ENCODE results near the gene USF2. TPM values are rescaled to one million over a fixed set of nuclear protein-coding genes. Genes with fewer than 3 reads are reported as not detected.
A peak's percentile ranks its signal among the peaks of the same experiment; 100 is the strongest.

Gene USF2
- total and polyA plus RNA-seq, 7 experiments from 2014 or later: 6.8 to 256 (median 218) TPM

DNA sequence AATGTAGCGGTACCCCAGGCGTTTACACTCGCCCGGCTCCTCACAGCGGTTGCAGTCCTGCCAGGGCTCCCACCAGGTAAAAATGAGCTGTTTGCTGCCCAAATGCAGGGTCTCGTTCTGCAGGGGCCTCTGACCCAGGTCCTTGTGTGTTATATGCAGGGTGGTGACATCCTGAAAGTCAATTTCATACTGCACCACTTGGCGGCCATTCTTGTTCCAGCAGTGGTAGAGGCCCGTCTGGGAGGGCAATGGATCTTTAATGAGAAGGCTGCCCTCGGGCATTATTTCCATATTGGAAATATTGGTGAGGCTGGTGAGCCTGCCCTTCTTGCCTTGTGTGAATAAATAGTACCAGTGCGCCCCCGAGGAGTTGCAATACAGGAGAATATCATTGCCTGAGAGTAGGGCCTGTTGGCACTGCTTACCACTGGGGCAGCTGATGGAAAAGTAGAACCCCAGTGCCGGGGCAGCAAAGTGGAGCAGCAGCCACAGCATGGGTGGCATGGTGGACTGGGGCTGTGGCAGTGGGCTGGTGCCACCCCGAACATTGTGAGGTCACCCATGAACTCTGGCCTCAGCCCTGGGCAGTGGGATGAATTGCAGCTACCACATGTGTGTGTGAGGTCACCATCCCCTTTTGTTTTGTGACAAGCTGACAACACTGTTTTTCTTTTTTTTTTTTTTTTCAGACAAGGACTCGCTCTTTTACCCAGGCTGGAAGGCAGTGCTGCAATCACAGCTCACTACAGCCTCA, 40.4 kb upstream of the USF2 start, which contains the start of gene FAM187B:
FAM187B (minus strand) TSS at position 563 of the 754 bp plus-strand sequence; CDS start at position 504, 59 bp downstream.
- Mint-ChIP-seq H3K4me3 (no peak within 1 kb of the TSS), H3K27me3 (peaks cover 0 to 7% (median 0%) of the 10 kb centered on the region in 5 donors), H3K27ac (peak within 1 kb of the TSS in 3 of 9 donors; percentile 15 to 77 (median 42)), H3K4me1 (peaks cover 8 to 22% (median 16%) of the 10 kb centered on the region in 7 donors), H3K36me3 (no peaks in the 10 kb centered on the region), H3K9me3 (no peaks in the 10 kb centered on the region)
- H3K4me3 ChIP-seq (ENCODE audit: low read length): no peak within 1 kb of the TSS
- ATAC-seq (no peak), DNase-seq (peak in 1 of 9 donors; percentile 6)
- peaks cover 0 to 8% of the 10 kb centered on the region in 2 donors for H3K4me1 ChIP-seq (ENCODE audit: control insufficient read depth in 2 of 2, insufficient read depth in 2 of 2, low read length in 2 of 2)
- H3K9me3 ChIP-seq (ENCODE audit: control insufficient read depth in 2 of 3, low read length in 3 of 3): no peaks in the 10 kb centered on the region
- intact Hi-C loops (cut with micrococcal nuclease): no loop called here
- H3K27me3 ChIP-seq (ENCODE audit: control insufficient read depth in 2 of 2, insufficient read depth in 2 of 2, low read length in 2 of 2): no peaks in the 10 kb centered on the region
- POLR2A ChIA-PET: interaction anchor here (0.9 kb wide), 1 partner anchor 11 kb away, joined by 3 read pairs; no protein-coding TSS in a partner anchor
- CTCF ChIA-PET: no interaction called here
- H3K27ac ChIP-seq (ENCODE audit: low read depth, low read length): no peak within 1 kb of the TSS
- no peaks in the 10 kb centered on the region for H3K36me3 ChIP-seq (ENCODE audit: control insufficient read depth in 2 of 3, insufficient read depth in 3 of 3, low read length in 3 of 3)

DNA sequence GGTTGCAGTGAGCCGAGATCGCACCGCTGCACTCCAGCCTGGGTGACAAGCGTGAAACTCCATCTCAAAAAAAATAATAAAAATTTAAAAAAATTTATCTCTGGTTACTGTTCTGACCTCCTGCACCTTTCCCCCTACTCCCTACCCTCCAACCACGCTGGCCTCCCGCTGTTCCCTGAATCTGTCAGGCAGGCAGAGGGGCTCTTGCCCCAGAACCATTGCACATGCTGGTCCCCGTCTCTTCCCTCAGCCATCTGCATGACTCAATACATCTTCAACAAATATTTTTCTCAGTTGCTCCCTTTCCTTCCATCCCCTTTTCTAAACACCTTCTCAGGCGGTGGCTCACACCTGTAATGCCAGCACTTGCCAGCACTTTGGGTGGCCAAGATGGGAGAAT, 39.2 kb upstream of the USF2 start:
- Mint-ChIP-seq H3K4me3 (no peak overlapping the region), H3K9me3 (no peaks in the 10 kb centered on the region), H3K4me1 (peaks cover 8 to 15% (median 9%) of the 10 kb centered on the region in 7 donors), H3K27me3 (peaks cover 0 to 7% (median 0%) of the 10 kb centered on the region in 5 donors), H3K27ac (peak overlapping the region in 1 of 9 donors; percentile 76), H3K36me3 (no peaks in the 10 kb centered on the region)
- CTCF ChIA-PET: interaction anchor here (0.6 kb wide), 1 partner anchor 116 kb away, joined by 4 read pairs; no protein-coding TSS in a partner anchor
- no peak for ATAC-seq
- peak in 1 of 9 donors; percentile 9 for DNase-seq
- no peaks in the 10 kb centered on the region for H3K27me3 ChIP-seq (ENCODE audit: control insufficient read depth in 2 of 2, insufficient read depth in 2 of 2, low read length in 2 of 2)
- H3K4me3 ChIP-seq (ENCODE audit: low read length): no peak overlapping the region
- POLR2A ChIA-PET: interaction anchor here (0.9 kb wide), 1 partner anchor 10 kb away, joined by 3 read pairs; no protein-coding TSS in a partner anchor
- no peaks in the 10 kb centered on the region for H3K9me3 ChIP-seq (ENCODE audit: control insufficient read depth in 2 of 3, low read length in 3 of 3)
- H3K4me1 ChIP-seq (ENCODE audit: control insufficient read depth in 2 of 2, insufficient read depth in 2 of 2, low read length in 2 of 2): no peaks in the 10 kb centered on the region
- intact Hi-C loops (cut with micrococcal nuclease): no loop called here
- H3K36me3 ChIP-seq (ENCODE audit: control insufficient read depth in 2 of 3, insufficient read depth in 3 of 3, low read length in 3 of 3): no peaks in the 10 kb centered on the region
- no peak overlapping the region for H3K27ac ChIP-seq (ENCODE audit: low read depth, low read length)

DNA sequence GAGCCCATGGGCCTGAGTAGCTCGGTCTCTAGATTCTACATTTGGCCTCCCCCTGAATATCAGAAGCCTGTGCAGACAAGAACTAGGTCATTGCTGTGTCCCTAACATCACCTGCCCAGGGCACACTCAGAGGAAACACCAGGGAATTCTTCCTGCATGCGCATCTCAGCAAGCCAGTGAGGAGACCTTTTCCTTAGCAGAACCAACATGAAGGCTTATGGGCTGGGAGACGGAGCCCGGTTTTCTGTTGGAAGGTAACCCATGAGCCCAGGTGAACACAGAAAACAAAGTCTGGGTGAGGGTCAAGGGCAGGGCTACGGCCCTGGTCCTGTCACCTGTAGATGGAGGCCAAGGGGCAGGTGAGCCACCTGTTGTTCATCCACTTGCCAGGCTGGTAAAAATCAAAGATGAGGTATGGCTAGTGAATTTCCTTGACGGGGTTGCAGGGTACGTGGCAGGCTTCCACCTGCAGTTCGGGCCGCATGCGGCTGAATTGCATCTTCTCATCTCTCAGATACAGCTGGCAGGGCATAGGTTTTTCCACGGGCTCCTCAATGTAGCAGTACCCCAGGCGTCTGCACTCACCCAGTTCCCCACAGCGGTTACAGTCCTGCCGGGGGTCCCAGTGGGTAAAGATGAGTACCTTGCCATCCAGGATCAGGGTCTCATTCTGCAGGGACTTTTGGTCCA, 36.7 kb upstream of the USF2 start:
- POLR2A ChIA-PET: interaction anchor here (0.9 to 1.4 kb wide), 3 partner anchors 19 to 69 kb away, joined by 3 read pairs; no protein-coding TSS in a partner anchor
- peaks cover 0 to 4% (median 0%) of the 10 kb centered on the region in 5 donors for H3K36me3 Mint-ChIP-seq
- H3K27ac Mint-ChIP-seq: peak overlapping the region in 2 of 9 donors; percentile 27 to 28
- H3K27me3 Mint-ChIP-seq: peaks cover 0 to 7% (median 0%) of the 10 kb centered on the region in 5 donors
- DNase-seq (peak in 1 of 9 donors; percentile 15), ATAC-seq (no peak)
- H3K4me1 Mint-ChIP-seq: peaks cover 0 to 11% (median 7%) of the 10 kb centered on the region in 7 donors
- Histone ChIP-seq H3K4me3 (ENCODE audit: low read length) (no peak overlapping the region), H3K9me3 (ENCODE audit: control insufficient read depth in 2 of 3, low read length in 3 of 3) (no peaks in the 10 kb centered on the region), H3K27ac (ENCODE audit: low read depth, low read length) (no peak overlapping the region), H3K27me3 (ENCODE audit: control insufficient read depth in 2 of 2, insufficient read depth in 2 of 2, low read length in 2 of 2) (no peaks in the 10 kb centered on the region), H3K36me3 (ENCODE audit: control insufficient read depth in 2 of 3, insufficient read depth in 3 of 3, low read length in 3 of 3) (no peaks in the 10 kb centered on the region), H3K4me1 (ENCODE audit: control insufficient read depth in 2 of 2, insufficient read depth in 2 of 2, low read length in 2 of 2) (no peaks in the 10 kb centered on the region)
- no peak overlapping the region for H3K4me3 Mint-ChIP-seq
- intact Hi-C loops (cut with micrococcal nuclease): no loop called here
- no peaks in the 10 kb centered on the region for H3K9me3 Mint-ChIP-seq
- CTCF ChIA-PET: no interaction called here

DNA sequence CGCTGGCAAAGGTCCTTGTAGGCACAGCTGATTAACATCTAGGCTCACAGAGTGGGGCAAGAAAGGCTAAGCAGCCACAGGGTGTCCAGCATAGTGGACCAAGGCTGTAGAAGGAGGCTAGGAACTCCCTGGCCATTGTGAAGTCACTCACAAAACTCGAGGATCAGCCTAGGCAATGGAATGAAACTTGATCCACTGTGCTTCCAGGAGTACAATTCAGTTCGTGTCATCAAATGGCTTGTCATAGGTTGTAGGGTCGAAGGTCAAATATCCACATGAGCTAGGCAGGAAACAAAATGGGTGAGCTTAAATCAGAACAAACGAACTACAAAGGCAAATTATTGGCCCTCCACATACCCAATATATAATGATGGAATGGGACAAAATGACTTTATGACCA, 35.9 kb upstream of the USF2 start:
- DNase-seq (peak in 1 of 9 donors; percentile 1), ATAC-seq (no peak)
- ChIA-PET CTCF (interaction anchor here (0.5 to 0.6 kb wide), 2 partner anchors 20 to 85 kb away, joined by 3 to 5 read pairs; no protein-coding TSS in a partner anchor), POLR2A (interaction anchor here (0.9 to 1.4 kb wide), 2 partner anchors 20 to 30 kb away, joined by 3 to 6 read pairs; no protein-coding TSS in a partner anchor)
- Mint-ChIP-seq H3K4me1 (peaks cover 3 to 14% (median 7%) of the 10 kb centered on the region in 7 donors), H3K4me3 (no peak overlapping the region), H3K9me3 (no peaks in the 10 kb centered on the region), H3K27me3 (peaks cover 0 to 10% (median 0%) of the 10 kb centered on the region in 5 donors), H3K27ac (peak overlapping the region in 4 of 9 donors; percentile 27 to 38 (median 32)), H3K36me3 (peaks cover 0 to 4% (median 0%) of the 10 kb centered on the region in 5 donors)
- Histone ChIP-seq H3K27ac (ENCODE audit: low read depth, low read length) (no peak overlapping the region), H3K36me3 (ENCODE audit: control insufficient read depth in 2 of 3, insufficient read depth in 3 of 3, low read length in 3 of 3) (no peaks in the 10 kb centered on the region), H3K4me1 (ENCODE audit: control insufficient read depth in 2 of 2, insufficient read depth in 2 of 2, low read length in 2 of 2) (no peaks in the 10 kb centered on the region), H3K27me3 (ENCODE audit: control insufficient read depth in 2 of 2, insufficient read depth in 2 of 2, low read length in 2 of 2) (no peaks in the 10 kb centered on the region), H3K9me3 (ENCODE audit: control insufficient read depth in 2 of 3, low read length in 3 of 3) (no peaks in the 10 kb centered on the region), H3K4me3 (ENCODE audit: low read length) (no peak overlapping the region)
- intact Hi-C loops (cut with micrococcal nuclease): no loop called here

DNA sequence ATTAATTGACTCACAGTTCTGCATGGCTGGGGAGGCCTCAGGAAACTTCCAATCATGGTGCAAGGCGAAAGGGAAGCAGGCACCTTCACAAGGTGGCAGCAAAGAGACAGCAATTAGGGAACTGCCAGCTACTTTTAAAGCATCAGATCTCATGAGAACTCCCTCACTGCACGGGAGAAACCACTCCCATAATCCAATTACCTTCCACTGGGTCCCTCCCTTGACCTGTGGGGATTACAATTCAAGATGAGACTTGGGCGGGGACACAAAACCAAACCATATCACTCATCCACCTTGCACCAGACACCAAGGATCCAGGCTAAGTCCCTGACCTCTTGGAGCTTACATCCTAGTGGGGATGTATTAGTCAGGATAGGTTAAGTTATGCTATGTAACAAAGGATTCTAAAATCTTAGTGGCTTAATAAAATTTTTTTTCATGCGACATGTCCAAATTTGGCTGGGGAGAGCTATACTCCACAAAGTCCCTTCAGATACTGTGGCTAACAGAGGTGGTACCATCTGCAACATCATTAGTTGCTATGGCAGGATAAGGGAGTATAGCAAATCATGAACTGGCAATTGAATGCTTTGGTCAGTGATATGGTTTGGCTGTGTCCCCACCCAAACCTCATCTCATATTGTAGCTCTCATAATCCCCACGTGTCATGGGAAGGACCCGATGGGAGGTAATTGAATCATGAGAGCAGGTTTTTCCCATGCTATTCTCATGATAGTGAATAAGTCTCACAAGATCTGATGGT, 31.9 kb upstream of the USF2 start:
- Histone ChIP-seq H3K36me3 (ENCODE audit: control insufficient read depth in 2 of 3, insufficient read depth in 3 of 3, low read length in 3 of 3) (no peaks in the 10 kb centered on the region), H3K27ac (ENCODE audit: low read depth, low read length) (no peak overlapping the region), H3K9me3 (ENCODE audit: control insufficient read depth in 2 of 3, low read length in 3 of 3) (peaks cover 0 to 5% (median 5%) of the 10 kb centered on the region in 3 experiments), H3K27me3 (ENCODE audit: control insufficient read depth in 2 of 2, insufficient read depth in 2 of 2, low read length in 2 of 2) (no peaks in the 10 kb centered on the region), H3K4me3 (ENCODE audit: low read length) (no peak overlapping the region), H3K4me1 (ENCODE audit: control insufficient read depth in 2 of 2, insufficient read depth in 2 of 2, low read length in 2 of 2) (peaks cover 13 to 17% of the 10 kb centered on the region in 2 donors)
- DNase-seq (peak in 3 of 9 donors; percentile 15 to 35 (median 23)), ATAC-seq (no peak)
- POLR2A ChIA-PET: interaction anchor here (0.5 to 2.6 kb wide), 12 partner anchors 12 to 91 kb away, joined by 3 to 16 read pairs (median 6); partner anchors contain the start of gene FXYD5
- Mint-ChIP-seq H3K27ac (peak overlapping the region in 6 of 9 donors; percentile 11 to 62 (median 26)), H3K27me3 (peaks cover 0 to 20% (median 0%) of the 10 kb centered on the region in 5 donors), H3K4me3 (no peak overlapping the region), H3K4me1 (peaks cover 13 to 45% (median 35%) of the 10 kb centered on the region in 7 donors), H3K9me3 (peaks cover 0 to 15% (median 11%) of the 10 kb centered on the region in 11 donors), H3K36me3 (peaks cover 5 to 16% (median 8%) of the 10 kb centered on the region in 5 donors)
- CTCF ChIA-PET: interaction anchor here (0.6 to 2.4 kb wide), 7 partner anchors 23 to 258 kb away, joined by 3 to 7 read pairs (median 4); no protein-coding TSS in a partner anchor
- intact Hi-C loops (cut with micrococcal nuclease): loop anchor here in 1 of 2 donors (1.0 kb wide), 1 partner anchor 115 kb away; no protein-coding TSS in a partner anchor

All from naive thymus-derived CD4-positive, alpha-beta T cell (primary cell).